ENCODE measurements around the gene ARHGAP20.

GRCh38 chr11:110715541-110715940 lies 3.3 kb upstream of the ARHGAP20 start:
- TF ChIP-seq, protein P1, sequence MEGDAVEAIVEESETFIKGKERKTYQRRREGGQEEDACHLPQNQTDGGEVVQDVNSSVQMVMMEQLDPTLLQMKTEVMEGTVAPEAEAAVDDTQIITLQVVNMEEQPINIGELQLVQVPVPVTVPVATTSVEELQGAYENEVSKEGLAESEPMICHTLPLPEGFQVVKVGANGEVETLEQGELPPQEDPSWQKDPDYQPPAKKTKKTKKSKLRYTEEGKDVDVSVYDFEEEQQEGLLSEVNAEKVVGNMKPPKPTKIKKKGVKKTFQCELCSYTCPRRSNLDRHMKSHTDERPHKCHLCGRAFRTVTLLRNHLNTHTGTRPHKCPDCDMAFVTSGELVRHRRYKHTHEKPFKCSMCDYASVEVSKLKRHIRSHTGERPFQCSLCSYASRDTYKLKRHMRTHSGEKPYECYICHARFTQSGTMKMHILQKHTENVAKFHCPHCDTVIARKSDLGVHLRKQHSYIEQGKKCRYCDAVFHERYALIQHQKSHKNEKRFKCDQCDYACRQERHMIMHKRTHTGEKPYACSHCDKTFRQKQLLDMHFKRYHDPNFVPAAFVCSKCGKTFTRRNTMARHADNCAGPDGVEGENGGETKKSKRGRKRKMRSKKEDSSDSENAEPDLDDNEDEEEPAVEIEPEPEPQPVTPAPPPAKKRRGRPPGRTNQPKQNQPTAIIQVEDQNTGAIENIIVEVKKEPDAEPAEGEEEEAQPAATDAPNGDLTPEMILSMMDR (IDR thresholded peaks at IDR 0.05): no peak
- TF ChIP-seq ZFX (IDR thresholded peaks at IDR 0.05; ENCODE audit: borderline replicate concordance): no peak

Data from 22Rv1 (cell line).